NCI-H2227 (cell line): ENCODE data around the gene TRPT1.

Experiments
- DNase-seq: peaks from one replicate; lab custom pipeline; 2025; ENCODE audit not compliant: unreplicated experiment; lab: John Stamatoyannopoulos, UW

The TRPT1 gene, protein sequence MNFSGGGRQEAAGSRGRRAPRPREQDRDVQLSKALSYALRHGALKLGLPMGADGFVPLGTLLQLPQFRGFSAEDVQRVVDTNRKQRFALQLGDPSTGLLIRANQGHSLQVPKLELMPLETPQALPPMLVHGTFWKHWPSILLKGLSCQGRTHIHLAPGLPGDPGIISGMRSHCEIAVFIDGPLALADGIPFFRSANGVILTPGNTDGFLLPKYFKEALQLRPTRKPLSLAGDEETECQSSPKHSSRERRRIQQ

DNA sequence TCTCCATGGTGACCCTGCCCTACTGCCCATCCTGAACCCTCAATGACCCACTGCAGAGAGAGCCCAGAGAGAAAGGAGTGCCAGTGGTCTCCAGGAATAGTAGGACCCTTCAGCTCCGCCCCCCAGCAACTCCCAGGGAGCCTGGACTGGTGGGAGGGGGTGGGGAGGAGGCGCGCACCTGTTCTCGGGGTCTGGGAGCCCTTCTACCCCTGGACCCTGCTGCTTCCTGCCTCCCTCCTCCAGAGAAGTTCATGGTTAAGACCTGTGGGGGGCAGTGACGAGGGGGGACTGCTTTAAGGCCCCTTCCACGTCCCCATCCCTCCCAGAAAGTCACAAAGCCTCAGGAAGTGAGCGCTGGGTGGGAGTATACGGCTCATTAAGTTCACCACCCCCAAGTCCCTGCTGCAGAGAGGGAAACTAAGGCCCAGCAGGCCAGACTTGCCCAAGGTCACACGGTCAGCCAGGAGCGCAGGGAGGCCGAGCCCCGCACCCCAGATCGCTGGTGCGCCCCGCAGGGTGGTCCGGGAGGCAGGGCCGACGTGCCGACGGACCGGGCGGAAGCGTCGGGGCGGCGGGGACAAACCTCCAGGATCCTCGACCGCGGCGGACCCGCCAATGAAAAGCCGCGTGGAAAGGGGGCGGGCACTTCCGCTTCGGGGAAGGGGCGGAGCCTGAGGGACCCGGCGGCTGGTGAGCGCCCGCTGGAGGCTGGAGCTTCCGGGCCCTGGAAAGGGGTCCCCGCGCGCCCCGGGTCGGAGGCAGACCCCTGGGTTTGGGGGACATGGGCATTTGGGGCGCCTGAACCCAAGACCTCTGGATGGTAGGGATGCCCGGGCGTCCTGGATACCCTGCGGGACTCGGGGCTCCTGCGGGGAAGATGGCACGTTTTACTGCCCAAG is at the start of gene TRPT1, which contains the start of gene NUDT22:
TRPT1 (minus strand) TSS at position 579 of the 899 bp plus-strand sequence; CDS start at position 253, 326 bp downstream.
NUDT22 (plus strand) TSS at position 667 of the 899 bp plus-strand sequence. CDS start 379 bp downstream, outside the sequence.
- peak; percentile 93 for DNase-seq

DNA sequence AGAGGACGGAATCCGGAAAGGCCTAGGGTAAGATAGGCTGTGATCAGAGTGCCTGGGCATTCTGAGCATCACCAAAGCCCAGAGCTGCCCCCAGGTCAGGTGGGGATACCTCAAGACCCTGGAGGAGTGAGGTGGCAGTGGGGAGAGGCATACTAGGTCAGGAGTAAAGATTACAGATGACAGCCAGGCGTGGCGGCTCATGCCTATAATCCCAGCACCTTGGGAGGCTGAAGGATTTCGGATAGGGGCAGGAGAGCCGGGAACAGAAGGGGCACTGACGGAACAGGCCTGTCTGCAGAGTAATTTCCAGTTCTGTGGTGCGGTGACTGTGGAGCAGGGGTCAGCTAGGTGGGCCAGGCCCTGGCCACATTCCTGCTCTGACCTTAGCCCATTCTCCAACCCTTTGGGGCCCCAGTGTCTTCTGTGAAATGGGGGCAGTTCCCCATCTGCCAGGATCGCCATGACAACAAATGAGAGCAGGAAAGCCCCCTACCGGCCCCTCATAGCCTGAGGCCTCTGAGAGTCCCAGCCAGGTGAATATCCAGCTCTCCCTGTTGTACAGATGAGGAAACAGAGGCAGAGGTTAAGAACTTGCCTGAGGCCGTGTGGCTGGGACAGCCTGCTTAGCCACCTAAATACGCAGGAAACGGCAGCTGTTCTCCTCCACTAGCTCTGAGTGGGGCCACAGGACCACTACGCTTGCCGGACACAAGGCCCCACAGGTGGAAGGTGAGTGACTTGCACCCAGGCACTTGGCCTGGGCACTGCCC is 49.2 kb upstream of the TRPT1 start:
- no peak for DNase-seq

DNA sequence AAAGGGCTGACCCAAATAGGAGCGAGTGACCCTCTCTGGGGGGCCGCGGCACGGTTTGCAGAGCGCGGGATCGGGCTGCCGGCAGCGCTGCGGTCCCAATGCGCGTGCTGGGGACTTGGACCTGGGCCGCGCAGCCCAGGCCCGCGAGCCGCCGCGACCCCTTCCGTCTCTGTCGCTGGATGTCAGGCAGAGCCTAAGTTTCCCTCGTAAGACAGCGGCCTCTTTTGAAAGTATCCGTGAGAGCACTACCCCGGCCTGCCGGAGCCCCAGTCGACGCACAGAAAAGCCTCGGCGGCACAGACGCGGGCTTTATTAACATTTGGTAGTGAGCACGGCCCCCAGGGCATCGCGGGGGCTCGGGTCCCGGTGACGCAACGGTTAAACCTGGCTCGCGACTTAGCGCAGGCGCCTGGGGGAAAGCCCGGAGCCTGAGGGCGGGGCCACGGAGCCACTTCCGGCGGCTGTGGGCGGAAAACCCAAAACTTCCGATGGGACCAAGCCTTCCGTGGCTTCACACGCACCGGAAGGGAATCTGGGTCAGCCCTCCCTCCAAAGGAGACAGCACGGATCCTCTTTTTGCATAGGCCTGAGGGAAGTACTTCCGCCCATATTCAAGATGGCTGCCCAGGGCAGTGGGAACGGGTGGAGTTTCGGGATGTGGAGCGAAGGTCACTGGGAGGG is 43.7 kb upstream of the TRPT1 start:
- DNase-seq: peak; percentile 99

DNA sequence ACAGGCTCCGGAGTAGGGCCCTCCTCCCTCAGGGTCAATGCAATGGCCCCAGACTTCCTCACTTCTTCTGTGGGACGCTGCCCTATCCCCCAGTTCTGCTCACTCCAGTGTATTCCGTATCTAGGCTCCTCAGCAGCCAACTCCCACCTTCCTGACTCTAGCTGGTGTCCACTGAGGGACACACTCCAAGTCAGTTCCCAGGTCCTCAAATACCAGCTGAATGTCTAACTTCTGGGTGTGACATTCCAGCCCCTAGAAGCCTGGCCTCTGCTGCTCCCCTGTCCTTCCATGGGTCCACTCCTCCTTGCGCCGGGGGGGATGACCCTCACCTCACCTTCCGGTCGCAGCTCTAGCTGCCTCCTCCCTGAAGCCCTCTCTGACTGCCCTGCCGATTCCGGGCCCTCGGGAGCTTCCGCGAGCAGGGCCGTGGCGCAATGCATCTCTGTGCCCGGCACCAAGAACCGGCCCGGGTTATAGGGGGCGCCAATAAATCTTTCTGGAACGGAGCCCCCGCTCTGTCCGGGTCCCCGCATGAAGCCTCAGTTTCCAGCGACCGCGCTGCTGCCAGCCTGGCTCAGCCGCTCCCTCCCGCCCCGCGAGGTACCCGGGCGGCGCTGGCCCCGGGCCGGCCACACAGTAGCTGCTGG is 43.0 kb upstream of the TRPT1 start:
- DNase-seq: peak; percentile 53

DNA sequence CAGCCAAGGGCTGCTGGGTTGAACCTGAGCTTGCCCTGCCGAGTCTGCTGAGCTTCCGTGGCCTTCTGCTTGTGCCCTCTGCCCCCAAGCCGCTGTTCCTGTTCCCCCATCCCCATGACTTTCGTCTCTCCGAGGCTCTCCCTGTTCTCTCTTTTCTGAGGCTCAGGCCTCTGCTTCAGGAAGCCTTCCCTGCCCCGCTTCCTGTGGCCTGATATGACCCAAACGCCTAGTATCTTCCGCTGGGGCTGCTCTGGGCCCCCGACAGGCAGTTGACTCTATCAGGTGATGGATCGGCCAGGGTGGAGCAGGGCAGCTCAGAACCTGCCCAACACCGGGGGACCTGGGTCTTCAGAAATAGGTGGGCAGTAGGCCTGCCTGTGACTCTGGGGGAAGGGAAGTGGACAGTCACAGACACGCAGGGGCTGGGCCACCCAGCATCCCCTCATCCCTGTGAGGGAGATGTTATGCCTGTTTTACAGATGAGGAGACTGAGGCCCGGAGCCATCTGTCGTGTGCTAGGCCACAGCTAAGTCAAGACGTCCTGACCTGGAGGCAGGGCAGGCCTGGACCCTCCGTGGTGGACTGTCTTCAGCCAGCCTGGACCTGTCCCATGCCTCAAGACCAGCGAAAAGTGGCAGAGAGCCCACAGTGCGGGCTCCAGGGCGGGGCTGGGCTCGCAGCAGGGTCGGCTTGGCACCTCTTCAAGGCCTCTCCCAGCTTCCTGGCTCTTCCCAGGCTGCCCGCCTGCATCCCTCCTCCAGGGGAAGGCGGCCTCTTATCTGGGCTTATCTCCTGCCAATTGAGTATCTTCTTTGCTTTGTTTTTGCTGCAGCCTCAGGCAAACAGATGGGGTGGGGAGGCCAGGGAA is 42.3 kb upstream of the TRPT1 start:
- peak; percentile 41 for DNase-seq

DNA sequence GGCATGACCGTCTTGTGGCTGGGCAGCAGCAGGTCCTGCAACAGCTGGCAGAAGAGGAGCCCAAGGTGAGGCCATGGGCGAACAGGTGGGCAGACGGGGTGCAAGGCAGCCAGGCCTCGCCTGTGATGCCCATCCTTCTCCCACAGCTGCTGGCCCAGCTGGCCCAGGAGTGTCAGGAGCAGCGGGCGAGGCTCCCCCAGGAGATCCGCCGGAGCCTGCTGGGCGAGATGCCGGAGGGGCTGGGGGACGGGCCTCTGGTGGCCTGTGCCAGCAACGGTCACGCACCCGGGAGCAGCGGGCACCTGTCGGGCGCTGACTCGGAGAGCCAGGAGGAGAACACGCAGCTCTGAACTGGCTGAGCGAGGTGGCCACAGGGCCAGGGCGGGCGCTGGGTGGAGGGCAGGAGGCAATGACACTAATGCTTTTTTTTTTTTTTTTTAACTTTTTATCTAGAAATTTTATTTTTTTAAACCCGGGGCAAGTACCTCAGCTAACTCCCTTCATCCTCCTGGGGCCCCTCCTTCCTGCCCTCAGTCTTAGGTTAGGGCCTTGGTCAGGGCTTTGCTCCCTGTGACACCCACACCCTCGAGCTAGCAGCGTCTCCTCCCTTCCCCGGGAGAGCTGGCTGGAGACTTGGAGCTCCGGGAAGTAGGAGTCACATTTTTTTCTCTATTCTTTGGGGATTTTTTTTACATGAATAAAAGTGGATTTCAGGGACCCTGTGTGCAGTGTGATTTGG is 41.4 kb upstream of the TRPT1 start:
- DNase-seq: no peak

DNA sequence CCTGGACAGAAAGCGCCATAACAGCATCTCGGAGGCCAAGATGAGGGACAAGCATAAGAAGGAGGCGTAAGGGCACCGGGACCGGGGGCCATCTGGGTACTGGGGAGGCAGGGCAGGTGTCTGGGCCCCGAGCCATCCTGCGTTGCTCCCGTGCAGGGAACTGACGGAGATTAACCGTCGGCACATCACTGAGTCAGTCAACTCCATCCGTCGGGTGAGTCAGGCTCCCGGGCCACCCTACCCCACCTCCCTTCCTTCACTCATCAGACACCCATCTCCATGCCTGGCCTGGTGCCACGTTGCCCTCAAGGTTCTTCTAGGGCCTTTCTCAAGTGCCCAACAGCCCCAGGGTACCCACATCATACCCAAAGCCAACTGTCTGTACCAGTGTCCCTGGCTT is 40.4 kb upstream of the TRPT1 start:
- no peak for DNase-seq

DNA sequence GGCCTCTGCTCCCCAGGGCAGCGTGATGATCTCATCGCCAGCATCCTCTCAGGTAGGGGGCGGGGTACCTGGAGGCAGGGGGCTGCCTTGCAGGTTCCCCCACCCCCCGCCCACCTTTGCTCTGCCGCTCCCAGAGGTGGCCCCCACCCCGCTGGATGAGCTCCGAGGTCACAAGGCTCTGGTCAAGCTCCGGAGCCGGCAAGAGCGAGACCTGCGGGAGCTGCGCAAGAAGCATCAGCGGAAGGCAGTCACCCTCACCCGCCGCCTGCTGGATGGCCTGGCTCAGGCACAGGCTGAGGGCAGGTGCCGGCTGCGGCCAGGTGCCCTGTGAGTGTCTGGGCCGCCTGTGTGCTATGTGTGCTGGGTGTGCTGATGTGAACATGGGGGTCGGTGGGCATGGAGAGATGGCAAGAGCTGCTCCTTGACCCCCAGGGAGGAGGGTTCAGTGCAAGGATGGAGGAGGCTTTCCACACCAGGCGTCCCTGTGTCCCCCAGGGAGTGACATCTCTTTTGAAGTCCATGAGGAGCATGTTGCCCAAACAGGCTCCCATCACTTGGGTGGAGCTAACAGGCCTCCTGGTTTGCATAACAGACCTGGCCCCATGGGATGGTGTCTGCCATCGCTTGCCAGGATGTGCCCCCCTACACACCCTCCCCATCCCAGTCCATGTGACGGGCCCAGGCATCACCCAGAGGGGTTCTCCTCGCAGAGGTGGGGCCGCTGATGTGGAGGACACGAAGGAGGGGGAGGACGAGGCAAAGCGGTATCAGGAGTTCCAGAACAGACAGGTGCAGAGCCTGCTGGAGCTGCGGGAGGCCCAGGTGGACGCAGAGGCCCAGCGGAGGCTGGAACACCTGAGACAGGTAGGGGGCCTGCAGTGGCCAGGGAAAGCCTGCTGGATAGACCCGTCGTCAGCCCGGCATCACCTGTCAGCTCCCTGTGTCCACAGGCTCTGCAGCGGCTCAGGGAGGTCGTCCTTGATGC is 39.5 kb upstream of the TRPT1 start:
- no peak for DNase-seq

DNA sequence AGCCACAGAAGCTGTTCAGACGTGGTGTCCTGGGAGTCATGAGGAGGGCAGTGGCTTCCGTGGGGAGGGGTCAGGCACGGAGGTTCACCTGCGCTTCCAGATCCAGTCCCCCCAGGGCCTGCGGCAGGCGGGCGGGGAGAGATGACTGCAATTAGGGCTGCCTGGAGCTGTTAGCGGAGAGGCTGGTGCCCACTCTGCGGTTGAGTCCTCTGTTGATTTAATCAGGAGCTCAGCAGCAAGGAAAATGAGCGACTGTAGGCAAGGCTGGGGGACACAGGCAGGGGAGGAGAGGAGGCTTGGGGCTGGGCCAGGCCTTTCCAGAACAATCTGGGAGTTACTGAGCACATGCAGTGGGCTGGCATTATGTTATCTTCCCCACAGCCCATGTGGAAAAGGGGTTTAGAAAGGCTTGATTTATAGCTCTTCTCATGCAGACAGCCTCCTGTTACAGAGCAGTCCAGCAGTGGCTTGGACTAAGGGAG is 38.4 kb upstream of the TRPT1 start:
- DNase-seq: peak; percentile 62

DNA sequence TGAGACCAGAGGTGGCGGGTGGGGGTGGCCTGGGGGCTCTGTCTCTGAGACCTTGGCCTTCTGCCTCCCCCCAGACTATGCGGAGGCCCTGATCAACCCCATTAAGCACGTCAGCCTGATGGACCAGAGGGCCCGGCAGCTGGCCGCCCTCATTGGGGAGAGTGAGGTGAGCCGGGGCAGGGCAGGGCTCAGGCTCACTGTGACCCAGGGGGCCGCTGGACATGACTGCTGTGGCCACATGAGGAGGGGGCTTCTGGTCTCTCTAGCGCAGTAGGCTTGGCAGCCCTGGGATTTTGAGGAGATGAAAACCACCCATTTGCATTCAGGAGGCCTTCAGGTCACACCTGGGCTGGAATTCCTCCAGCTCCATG is 37.9 kb upstream of the TRPT1 start:
- no peak for DNase-seq

DNA sequence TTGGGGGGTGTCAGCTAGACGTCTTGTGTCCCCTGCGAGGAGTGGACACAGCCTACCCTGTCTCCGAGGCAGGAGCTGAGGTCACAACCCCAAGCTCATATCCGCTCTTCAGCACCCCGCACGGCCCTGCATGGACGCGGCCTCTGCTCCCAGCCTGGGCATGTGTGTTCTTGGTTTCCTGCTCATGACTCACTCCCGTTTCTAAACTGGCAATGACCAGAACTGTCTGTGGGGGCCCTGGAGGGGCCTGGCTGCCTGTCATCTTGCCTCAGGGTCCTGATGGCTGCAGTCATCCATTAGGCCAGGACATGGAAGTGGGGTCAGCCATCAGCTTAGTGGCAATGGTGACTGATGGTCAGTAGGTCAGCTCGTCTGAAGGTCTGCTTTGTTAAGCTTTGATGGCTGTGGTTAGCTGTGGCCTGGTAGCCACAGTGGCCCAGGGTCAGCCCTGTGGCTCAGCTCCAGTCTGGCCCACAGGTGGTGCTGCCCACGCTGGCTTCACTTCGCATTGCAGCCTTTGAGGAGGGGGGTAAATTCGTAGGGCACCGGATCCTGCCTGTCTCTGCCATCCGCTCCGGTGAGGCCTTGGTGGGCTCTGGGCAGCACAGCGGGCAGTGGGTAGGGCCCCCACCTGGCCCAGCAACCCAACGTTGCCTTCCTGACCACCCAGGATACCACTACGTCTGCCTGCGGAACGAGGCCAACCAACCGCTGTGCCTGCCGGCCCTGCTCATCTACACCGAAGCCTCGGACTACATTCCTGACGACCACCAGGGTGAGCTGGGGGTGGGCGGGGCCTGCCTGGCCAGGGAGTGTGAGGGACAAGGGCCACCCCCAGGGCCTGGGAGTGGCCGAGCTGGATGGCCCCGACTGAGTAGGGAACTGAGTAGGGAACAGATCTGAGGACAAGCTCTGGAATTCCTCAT is 37.3 kb upstream of the TRPT1 start:
- DNase-seq: no peak

DNA sequence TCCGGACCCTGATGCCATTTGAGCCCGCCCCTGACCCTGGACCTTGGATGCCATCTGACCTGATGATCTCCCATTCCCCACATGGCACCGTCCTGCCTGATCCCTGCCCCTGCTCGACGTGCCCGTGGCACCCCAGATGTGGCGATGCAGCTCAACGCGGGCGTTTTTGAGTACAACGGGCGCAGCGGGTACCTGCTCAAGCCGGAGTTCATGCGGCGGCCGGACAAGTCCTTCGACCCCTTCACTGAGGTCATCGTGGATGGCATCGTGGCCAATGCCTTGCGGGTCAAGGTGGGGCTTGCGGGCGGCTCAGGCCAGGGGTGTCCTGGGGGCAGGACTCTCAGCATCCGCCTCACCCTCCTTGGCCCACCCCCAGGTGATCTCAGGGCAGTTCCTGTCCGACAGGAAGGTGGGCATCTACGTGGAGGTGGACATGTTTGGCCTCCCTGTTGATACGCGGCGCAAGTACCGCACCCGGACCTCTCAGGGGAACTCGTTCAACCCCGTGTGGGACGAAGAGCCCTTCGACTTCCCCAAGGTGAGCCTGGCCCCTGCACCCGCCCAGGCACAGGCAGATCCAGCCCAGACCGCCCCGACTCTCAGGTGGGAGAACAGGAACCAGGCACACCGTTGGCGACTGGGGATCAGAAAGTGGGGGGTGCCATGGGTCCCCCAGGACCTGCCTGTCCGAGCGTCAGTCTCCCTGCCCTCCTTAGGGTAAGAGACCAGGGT is 36.5 kb upstream of the TRPT1 start:
- DNase-seq: no peak

DNA sequence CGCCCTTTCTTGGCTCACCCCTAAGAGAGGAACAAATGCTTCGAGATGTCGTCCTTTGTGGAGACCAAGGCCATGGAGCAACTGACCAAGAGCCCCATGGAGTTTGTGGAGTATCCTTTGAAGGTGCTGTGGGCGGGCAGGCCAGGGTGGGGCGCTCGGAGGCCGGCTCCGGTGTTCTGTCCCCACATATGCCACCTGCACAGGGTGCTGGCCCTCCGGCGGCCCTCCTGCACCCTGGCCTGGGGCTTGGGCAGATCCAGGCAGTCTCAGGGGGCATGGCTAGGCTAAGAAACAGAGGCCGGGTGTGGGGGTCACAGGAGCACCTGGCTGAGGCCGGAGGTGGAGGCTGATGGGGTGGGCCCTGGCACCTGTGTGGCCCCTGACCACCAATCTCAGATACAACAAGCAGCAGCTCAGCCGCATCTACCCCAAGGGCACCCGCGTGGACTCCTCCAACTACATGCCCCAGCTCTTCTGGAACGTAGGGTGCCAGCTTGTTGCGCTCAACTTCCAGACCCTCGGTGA is 35.6 kb upstream of the TRPT1 start:
- no peak for DNase-seq

DNA sequence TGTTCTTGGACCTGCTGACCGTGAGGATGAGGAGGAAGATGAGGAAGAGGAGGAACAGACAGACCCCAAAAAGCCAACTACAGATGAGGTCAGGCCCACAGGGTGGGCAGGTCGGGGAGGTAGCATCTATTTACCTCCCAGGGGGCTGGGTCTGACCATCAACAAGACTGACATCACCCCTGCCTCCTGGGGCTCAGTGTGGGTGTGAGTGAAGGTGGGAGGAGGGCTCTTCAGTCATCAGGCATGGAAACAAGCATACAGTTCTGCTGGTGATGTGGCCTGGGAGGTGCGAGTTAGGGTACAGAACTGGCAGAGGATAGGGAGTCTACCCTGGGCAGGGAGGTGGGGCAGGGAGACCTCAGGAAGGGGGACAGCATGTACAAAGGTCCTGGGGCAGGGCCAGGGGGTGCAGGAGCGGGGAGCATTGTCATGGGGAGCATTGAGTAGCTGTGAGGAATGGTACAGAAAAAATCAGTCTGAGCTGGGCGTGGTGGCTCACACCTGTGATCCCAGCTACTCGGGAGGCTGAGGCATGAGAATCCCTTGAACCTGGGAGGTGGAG is 34.2 kb upstream of the TRPT1 start:
- no peak for DNase-seq

DNA sequence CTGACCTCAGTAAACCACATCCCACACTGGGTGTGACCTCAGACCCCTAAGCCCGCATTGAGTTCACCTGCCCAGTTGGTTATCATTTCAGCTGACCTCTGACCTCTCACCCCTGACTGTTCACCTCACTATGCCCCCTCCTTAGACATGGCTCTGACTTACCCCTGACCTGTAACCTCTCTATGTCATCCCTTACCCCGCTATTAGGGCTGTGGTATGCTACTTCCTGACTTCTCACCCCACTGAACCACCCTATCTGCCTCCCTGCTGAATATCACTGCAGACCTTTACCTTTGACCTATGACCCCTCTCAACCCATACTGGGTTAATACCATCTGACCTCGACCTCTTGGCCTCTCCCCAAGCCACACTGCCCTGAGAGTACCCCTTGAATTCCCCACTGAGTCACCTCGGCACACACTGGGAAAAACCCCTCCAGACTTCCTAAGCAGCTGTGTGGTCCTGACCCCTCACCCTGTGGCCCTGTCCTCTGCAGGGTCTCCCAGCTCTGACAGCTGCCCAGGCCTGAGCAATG is 33.6 kb upstream of the TRPT1 start:
- DNase-seq: no peak
